NAMALWA (cell line): ENCODE measurements around the gene CREB3L1.
"Not testable (repeated sequence)": the region's sequence is repeated elsewhere in the genome, so short reads cannot be mapped to it uniquely, and the experiment has no call there.

ENCODE experiments used
- DNase-seq: peaks from one replicate; pipeline ENCODE4 v3.0.0-alpha.2; 2015; ENCODE audit warnings: low spot score

CREB3L1 gene

GRCh38 chr11:46248289-46249102 is 29.0 kb upstream of the CREB3L1 start:
- no peak for DNase-seq

GRCh38 chr11:46249103-46249937 is 28.1 kb upstream of the CREB3L1 start:
- DNase-seq: no peak

- no peak for DNase-seq
Measured at GRCh38 chr11:46249938-46250744, 27.3 kb upstream of the CREB3L1 start.

- no peak for DNase-seq
Measured at GRCh38 chr11:46250745-46251052, 26.8 kb upstream of the CREB3L1 start.

- no peak for DNase-seq
Measured at GRCh38 chr11:46251954-46252353, 25.5 kb upstream of the CREB3L1 start.

GRCh38 chr11:46252373-46252914 is 25.0 kb upstream of the CREB3L1 start:
- no peak for DNase-seq

GRCh38 chr11:46253258-46254132 is 24.0 kb upstream of the CREB3L1 start:
- DNase-seq: no peak

- no peak for DNase-seq
Measured at GRCh38 chr11:46254133-46254491, 23.4 kb upstream of the CREB3L1 start.

GRCh38 chr11:46256540-46257001 is 20.9 kb upstream of the CREB3L1 start:
- no peak for DNase-seq

GRCh38 chr11:46259347-46259746 is 18.1 kb upstream of the CREB3L1 start:
- DNase-seq: not testable (repeated sequence)

- DNase-seq: no peak
Measured at GRCh38 chr11:46259971-46260560, 17.4 kb upstream of the CREB3L1 start.

- DNase-seq: no peak
Measured at GRCh38 chr11:46263120-46263519, 14.3 kb upstream of the CREB3L1 start.

- DNase-seq: no peak
Measured at GRCh38 chr11:46264030-46264429, 13.4 kb upstream of the CREB3L1 start.

- no peak for DNase-seq
Measured at GRCh38 chr11:46264976-46265375, 12.5 kb upstream of the CREB3L1 start.

- no peak for DNase-seq
Measured at GRCh38 chr11:46265764-46266163, 11.7 kb upstream of the CREB3L1 start.

GRCh38 chr11:46267930-46268329 is 9.5 kb upstream of the CREB3L1 start:
- DNase-seq: no peak

GRCh38 chr11:46270684-46271083 is 6.8 kb upstream of the CREB3L1 start:
- DNase-seq: no peak

- DNase-seq: no peak
Measured at GRCh38 chr11:46271407-46271806, 6.1 kb upstream of the CREB3L1 start.

GRCh38 chr11:46271875-46272815 is 5.3 kb upstream of the CREB3L1 start:
- no peak for DNase-seq
